ENCODE data around the gene ILDR1.

Gene ILDR1

DNA sequence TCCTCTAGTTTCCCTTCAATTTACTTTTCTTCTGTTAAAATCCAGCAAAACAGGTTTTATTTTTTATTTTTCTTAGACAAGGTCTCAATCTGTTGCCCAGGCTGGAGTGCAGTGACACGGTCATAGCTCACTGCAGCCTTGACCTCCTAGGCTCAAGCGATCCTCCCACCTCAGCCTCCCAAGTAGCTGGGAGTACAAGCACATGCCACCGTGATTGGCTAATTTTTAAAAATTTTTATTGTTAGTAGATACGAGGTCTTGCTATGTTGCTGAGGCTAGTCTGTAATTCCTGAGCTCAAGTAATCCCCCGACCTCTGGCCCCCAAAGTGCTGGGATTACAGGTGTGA, 41.6 kb downstream of the ILDR1 start:
- Histone ChIP-seq H3K27me3 (ENCODE audit: control insufficient read depth, insufficient read depth, low read length) (no peaks in the 10 kb centered on the region), H3K36me3 (ENCODE audit: control insufficient read depth, insufficient read depth, low read length) (no peaks in the 10 kb centered on the region), H3K27ac (ENCODE audit: low read depth, low read length) (no peak overlapping the region), H3K9ac (ENCODE audit: low read length) (no peak overlapping the region), H3K4me3 (ENCODE audit: low read length) (no peak overlapping the region), H3K4me1 (ENCODE audit: control insufficient read depth, insufficient read depth, low read length) (no peaks in the 10 kb centered on the region)

DNA sequence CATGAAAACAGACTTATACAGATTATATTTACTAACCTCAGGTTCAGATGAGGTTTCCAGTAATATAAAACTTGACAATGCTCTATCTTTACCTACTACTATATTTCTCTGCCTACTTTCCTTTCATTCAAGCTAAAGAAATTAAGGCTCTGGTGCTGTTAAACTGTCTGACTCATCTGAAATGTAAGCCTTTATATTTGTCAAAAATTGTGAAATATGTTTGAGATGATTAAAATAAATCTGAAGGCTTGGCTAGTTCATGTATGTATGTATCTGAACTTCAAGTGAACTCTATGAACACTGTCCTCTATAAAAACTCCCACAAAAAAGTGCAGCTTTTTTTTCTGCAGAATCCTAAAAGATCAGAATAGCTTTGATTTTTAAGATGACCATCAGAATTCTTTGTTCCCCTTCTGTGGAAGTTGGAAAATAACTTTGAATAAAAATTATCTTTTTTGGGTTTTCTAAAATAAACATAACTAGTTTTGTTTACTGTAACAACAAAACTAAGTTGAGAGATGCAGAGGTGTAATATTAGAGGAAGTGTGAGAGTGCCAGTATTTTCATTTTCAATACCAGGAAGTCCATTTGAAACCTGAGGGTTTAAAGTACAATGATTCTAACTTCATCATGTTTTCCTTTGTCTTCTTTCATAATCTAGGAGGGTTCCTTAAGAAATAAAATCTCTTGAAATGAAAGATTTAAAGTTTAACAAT, 42.2 kb downstream of the ILDR1 start:
- H3K9ac ChIP-seq (ENCODE audit: low read length), result no peak overlapping the region
- no peak overlapping the region for H3K4me3 ChIP-seq (ENCODE audit: low read length)
- H3K36me3 ChIP-seq (ENCODE audit: control insufficient read depth, insufficient read depth, low read length), result no peaks in the 10 kb centered on the region
- H3K27ac ChIP-seq (ENCODE audit: low read depth, low read length), result no peak overlapping the region
- no peaks in the 10 kb centered on the region for H3K27me3 ChIP-seq (ENCODE audit: control insufficient read depth, insufficient read depth, low read length)
- no peaks in the 10 kb centered on the region for H3K4me1 ChIP-seq (ENCODE audit: control insufficient read depth, insufficient read depth, low read length)

DNA sequence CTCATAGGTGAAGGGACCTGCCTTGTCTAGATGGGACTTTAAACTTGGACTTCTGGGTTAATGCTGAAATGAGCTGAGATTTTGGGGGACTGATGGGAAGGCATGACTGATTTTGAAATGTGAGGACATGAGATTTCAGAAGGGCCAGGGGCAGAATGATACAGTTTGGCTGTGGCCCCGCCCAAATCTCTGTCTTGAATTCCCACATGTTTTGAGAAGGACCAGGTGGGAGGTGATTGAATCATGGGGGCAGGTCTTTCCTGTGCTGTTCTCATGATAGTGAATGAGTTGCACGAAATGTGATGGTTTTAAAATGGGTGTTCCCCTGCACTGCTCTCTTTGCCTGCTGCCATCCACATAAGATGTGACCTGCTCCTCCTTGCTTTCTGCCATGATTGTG, 42.8 kb downstream of the ILDR1 start:
- H3K9ac ChIP-seq (ENCODE audit: low read length), result no peak overlapping the region
- H3K4me1 ChIP-seq (ENCODE audit: control insufficient read depth, insufficient read depth, low read length), result no peaks in the 10 kb centered on the region
- H3K27ac ChIP-seq (ENCODE audit: low read depth, low read length), result no peak overlapping the region
- no peak overlapping the region for H3K4me3 ChIP-seq (ENCODE audit: low read length)
- H3K36me3 ChIP-seq (ENCODE audit: control insufficient read depth, insufficient read depth, low read length), result no peaks in the 10 kb centered on the region
- no peaks in the 10 kb centered on the region for H3K27me3 ChIP-seq (ENCODE audit: control insufficient read depth, insufficient read depth, low read length)

DNA sequence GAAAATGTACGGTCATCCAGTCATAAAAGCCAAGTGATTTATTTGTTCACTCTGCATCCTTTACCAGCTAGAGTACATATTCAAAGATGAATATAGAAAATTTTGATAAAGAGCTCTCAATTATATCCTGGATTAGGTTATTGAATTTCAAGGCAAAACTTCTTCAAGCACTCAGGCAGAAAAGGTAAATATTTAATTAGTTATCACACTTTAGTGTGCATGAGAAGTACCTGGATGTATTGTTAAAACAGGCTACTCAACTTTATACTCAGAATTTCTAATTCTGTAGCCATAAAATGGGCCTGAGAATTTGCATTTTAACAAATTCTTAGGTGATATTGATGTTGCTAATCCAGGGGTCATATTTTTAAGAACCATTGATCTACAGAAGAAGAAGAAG, 45.3 kb downstream of the ILDR1 start:
- Histone ChIP-seq H3K9ac (ENCODE audit: low read length) (no peak overlapping the region), H3K36me3 (ENCODE audit: control insufficient read depth, insufficient read depth, low read length) (no peaks in the 10 kb centered on the region), H3K4me3 (ENCODE audit: low read length) (no peak overlapping the region), H3K27me3 (ENCODE audit: control insufficient read depth, insufficient read depth, low read length) (no peaks in the 10 kb centered on the region), H3K4me1 (ENCODE audit: control insufficient read depth, insufficient read depth, low read length) (no peaks in the 10 kb centered on the region), H3K27ac (ENCODE audit: low read depth, low read length) (no peak overlapping the region)

DNA sequence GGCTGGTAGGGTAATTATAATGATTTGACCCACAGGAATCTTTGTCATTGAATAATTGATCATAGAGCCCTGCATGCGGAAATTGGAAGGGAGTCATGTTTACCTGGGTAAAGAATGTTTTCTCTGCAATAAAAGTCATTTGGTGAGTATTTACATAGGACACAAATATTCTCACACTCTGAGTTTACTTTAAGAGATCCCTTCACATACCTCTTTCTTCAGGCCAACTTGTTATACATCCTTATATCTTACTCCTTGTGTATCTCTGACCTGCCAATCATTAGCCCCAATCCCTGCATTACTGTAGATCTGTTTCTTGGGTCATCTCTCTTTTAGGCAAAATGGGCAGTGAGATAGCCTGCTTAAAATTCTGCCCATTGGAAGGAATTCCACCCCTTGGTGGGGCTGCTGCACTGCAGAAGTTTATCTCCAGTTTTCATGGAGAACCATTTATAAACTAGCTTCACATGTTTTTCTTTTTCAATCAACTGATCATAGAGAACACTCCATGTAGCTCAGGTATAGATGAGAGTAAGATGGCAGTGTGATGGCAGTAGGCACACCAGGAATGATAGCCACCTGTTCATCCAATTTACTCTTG, 46.2 kb downstream of the ILDR1 start:
- no peak overlapping the region for H3K27ac ChIP-seq (ENCODE audit: low read depth, low read length)
- H3K4me3 ChIP-seq (ENCODE audit: low read length), result no peak overlapping the region
- H3K4me1 ChIP-seq (ENCODE audit: control insufficient read depth, insufficient read depth, low read length), result no peaks in the 10 kb centered on the region
- no peaks in the 10 kb centered on the region for H3K27me3 ChIP-seq (ENCODE audit: control insufficient read depth, insufficient read depth, low read length)
- no peak overlapping the region for H3K9ac ChIP-seq (ENCODE audit: low read length)
- no peaks in the 10 kb centered on the region for H3K36me3 ChIP-seq (ENCODE audit: control insufficient read depth, insufficient read depth, low read length)

DNA sequence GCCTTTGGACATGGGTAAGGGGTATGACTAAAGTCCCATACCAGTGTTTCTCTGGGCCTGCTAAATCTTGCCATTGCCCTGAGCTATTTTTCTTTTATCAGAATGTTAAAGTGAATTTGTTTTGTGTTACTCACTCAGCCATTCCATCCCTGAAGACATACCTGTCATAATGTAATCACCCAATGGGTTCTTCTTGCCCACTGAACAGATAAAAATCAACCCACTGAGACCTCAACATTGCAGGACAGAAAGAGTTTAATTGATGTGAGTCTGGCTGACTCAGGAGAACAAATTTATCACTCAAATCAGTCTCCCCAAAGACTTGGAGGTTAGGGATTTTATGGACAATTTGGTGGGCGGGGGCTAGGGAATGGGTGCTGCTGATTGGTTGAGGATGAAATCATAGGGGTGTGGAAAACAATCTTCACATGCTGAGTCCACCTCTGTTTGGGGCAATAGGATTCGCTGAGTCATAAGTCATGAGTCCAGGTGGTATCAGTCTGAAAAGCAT, 47.4 kb downstream of the ILDR1 start:
- Histone ChIP-seq H3K4me3 (ENCODE audit: low read length) (no peak overlapping the region), H3K9ac (ENCODE audit: low read length) (no peak overlapping the region), H3K27me3 (ENCODE audit: control insufficient read depth, insufficient read depth, low read length) (no peaks in the 10 kb centered on the region), H3K36me3 (ENCODE audit: control insufficient read depth, insufficient read depth, low read length) (no peaks in the 10 kb centered on the region), H3K27ac (ENCODE audit: low read depth, low read length) (no peak overlapping the region), H3K4me1 (ENCODE audit: control insufficient read depth, insufficient read depth, low read length) (no peaks in the 10 kb centered on the region)

DNA sequence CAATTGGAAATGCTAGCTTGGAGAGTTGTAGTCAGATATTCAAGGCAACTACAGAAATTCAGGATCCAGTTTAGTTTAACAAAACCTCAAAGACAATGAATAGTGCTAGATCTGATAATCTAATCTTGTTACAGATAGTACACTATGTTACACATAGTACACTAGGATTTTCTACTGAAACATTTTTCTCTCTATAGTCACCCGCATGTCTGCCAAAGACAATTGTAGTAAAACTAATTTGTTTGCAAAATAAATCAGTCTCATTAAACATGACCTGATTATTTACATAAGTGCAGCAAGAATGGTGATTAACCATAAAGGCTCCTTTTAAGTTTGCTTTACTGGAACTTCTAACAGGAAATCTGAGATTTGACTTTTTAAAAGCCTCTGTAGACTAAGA, 52.0 kb downstream of the ILDR1 start:
- no peaks in the 10 kb centered on the region for H3K27me3 ChIP-seq (ENCODE audit: control insufficient read depth, insufficient read depth, low read length)
- H3K36me3 ChIP-seq (ENCODE audit: control insufficient read depth, insufficient read depth, low read length), result no peaks in the 10 kb centered on the region
- no peak overlapping the region for H3K27ac ChIP-seq (ENCODE audit: low read depth, low read length)
- no peak overlapping the region for H3K9ac ChIP-seq (ENCODE audit: low read length)
- H3K4me3 ChIP-seq (ENCODE audit: low read length), result no peak overlapping the region
- H3K4me1 ChIP-seq (ENCODE audit: control insufficient read depth, insufficient read depth, low read length), result no peaks in the 10 kb centered on the region

DNA sequence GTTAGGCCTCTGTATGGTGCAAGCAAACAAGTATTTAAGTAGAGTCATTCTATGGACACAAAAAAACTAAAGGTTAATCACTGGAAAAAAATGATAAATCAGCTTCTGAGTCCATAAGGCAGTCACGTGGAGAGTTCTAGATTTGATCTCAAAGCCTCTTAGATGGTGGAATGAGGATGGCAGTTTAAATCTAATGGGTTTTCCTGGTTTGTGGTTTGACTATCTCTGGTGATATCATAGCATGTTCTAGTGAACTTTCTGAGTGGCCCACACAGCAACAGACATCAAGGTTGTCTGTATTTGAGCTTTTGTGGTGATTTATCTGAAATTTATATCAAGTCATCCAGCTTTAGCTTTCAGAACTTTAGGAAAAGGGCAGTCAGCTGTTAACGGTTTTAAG, 52.4 kb downstream of the ILDR1 start:
- H3K4me3 ChIP-seq (ENCODE audit: low read length), result no peak overlapping the region
- H3K4me1 ChIP-seq (ENCODE audit: control insufficient read depth, insufficient read depth, low read length), result no peaks in the 10 kb centered on the region
- H3K36me3 ChIP-seq (ENCODE audit: control insufficient read depth, insufficient read depth, low read length), result no peaks in the 10 kb centered on the region
- no peak overlapping the region for H3K9ac ChIP-seq (ENCODE audit: low read length)
- H3K27ac ChIP-seq (ENCODE audit: low read depth, low read length), result no peak overlapping the region
- no peaks in the 10 kb centered on the region for H3K27me3 ChIP-seq (ENCODE audit: control insufficient read depth, insufficient read depth, low read length)

DNA sequence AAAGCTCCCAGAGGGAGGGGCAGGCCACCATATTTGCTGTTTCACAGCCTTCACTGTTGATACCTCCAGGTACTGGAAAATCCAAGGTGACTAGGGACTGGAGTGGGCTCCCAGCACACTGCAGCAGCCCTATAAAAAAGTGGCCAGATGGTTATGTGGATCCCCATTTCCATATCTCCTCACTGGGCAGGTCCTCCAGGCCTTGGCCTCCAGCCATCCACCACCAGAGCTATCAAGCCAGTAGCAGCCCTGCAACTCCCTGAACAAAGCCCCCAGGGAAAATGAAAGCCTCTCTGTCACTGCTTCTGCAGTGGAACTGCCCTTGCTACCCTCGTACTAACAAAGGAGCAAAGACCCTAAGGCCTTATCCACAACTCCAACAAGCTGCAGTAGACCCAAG, 58.4 kb downstream of the ILDR1 start:
- H3K27ac ChIP-seq (ENCODE audit: low read depth, low read length), result no peak overlapping the region
- no peaks in the 10 kb centered on the region for H3K27me3 ChIP-seq (ENCODE audit: control insufficient read depth, insufficient read depth, low read length)
- no peak overlapping the region for H3K9ac ChIP-seq (ENCODE audit: low read length)
- H3K4me1 ChIP-seq (ENCODE audit: control insufficient read depth, insufficient read depth, low read length), result no peaks in the 10 kb centered on the region
- no peak overlapping the region for H3K4me3 ChIP-seq (ENCODE audit: low read length)
- no peaks in the 10 kb centered on the region for H3K36me3 ChIP-seq (ENCODE audit: control insufficient read depth, insufficient read depth, low read length)

DNA sequence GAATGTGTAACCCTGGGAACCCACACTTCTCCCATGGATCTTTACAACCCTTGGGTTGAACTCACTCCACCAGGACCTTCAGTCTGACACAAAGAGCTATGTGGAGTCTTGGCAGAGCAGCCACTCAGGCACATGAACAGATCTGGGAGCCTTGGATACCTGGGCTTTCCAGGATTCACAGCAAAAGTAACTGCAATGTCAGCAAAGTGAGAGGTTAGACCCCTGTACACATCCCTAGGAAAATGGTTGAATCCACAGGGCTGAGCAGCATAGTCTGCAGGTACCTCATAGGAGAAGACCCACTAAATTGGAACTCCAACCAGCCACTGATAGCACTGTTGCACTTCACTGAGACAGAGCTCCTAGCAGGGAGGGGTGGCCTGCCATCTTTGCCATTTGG, 59.6 kb downstream of the ILDR1 start:
- Histone ChIP-seq H3K27ac (ENCODE audit: low read depth, low read length) (no peak overlapping the region), H3K9ac (ENCODE audit: low read length) (no peak overlapping the region), H3K4me3 (ENCODE audit: low read length) (no peak overlapping the region), H3K27me3 (ENCODE audit: control insufficient read depth, insufficient read depth, low read length) (no peaks in the 10 kb centered on the region), H3K4me1 (ENCODE audit: control insufficient read depth, insufficient read depth, low read length) (no peaks in the 10 kb centered on the region), H3K36me3 (ENCODE audit: control insufficient read depth, insufficient read depth, low read length) (no peaks in the 10 kb centered on the region)

DNA sequence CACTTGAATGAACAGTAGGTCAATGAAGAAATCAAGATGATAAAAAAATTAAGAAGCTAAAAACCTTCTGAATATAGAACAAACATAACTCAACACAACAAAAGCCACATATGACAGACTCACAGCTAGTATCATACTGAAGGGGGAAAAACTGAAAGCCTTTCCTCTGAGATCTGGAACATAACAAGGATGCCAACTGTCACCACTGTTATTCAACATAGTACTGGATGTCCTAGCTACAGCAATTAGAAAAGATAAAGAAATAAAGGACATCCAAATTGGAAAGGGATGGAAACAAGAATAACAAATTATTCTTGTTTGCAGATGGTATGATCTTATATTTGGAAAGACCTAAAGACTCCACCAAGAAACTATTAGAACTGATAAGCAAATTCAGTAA, 60.8 kb downstream of the ILDR1 start:
- H3K27me3 ChIP-seq (ENCODE audit: control insufficient read depth, insufficient read depth, low read length), result no peaks in the 10 kb centered on the region
- no peaks in the 10 kb centered on the region for H3K4me1 ChIP-seq (ENCODE audit: control insufficient read depth, insufficient read depth, low read length)
- no peak overlapping the region for H3K4me3 ChIP-seq (ENCODE audit: low read length)
- no peaks in the 10 kb centered on the region for H3K36me3 ChIP-seq (ENCODE audit: control insufficient read depth, insufficient read depth, low read length)
- no peak overlapping the region for H3K9ac ChIP-seq (ENCODE audit: low read length)
- no peak overlapping the region for H3K27ac ChIP-seq (ENCODE audit: low read depth, low read length)

DNA sequence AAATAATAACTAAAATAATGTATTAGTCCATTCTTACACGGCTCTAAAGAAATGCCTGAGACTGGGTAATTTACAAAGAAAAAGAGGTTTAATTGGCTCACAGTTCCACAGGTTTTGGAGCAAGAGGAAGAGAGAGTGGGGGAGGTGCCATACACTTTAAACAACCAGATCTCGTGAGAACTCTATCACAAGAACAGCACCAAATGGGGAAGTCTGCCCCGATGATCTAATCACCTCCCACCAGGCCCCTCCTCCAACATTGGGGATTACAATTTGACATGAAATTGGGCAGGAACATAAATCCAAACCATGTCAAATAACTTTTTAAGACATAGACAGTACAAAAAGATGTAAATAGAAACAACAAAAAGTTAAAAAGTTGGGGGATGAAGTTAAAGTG, 63.2 kb downstream of the ILDR1 start:
- Histone ChIP-seq H3K27ac (ENCODE audit: low read depth, low read length) (no peak overlapping the region), H3K36me3 (ENCODE audit: control insufficient read depth, insufficient read depth, low read length) (no peaks in the 10 kb centered on the region), H3K4me1 (ENCODE audit: control insufficient read depth, insufficient read depth, low read length) (no peaks in the 10 kb centered on the region), H3K27me3 (ENCODE audit: control insufficient read depth, insufficient read depth, low read length) (no peaks in the 10 kb centered on the region), H3K4me3 (ENCODE audit: low read length) (no peak overlapping the region), H3K9ac (ENCODE audit: low read length) (no peak overlapping the region)

Data from rectal smooth muscle tissue (tissue), 1 donor.